ENCODE data around the gene OR10G8.

OR10G8 gene

GRCh38 chr11:124078591-124078990 lies 52.0 kb downstream of the OR10G8 start:
- DNase-seq = no peak

GRCh38 chr11:124079631-124080326 lies 53.2 kb downstream of the OR10G8 start:
- no peak for DNase-seq

Measured in activated CD4-positive, alpha-beta T cell treated with anti-CD3 and anti-CD28 coated beads, Interleukin-2, amount 50 U/mL, for 16 hours (primary cell).